Hepatocyte (in vitro differentiated cells): Measurements from ENCODE around the gene ITGA8.

ENCODE experiments used
- CTCF ChIP-seq: fragments of 200-600 bp; sonication (generic); IDR thresholded peaks from 2 replicates; pipeline ENCODE4 v1.5.1; 2016; ENCODE audit warnings: antibody characterized with exemption, mild to moderate bottlenecking; ENCODE audit not compliant: poor library complexity
- EZH2 ChIP-seq: fragments of 200-600 bp; sonication (generic); IDR thresholded peaks from 2 replicates; pipeline ENCODE4 v1.6.1; 2016; ENCODE audit warnings: antibody characterized with exemption, mild to moderate bottlenecking, borderline replicate concordance

DNA sequence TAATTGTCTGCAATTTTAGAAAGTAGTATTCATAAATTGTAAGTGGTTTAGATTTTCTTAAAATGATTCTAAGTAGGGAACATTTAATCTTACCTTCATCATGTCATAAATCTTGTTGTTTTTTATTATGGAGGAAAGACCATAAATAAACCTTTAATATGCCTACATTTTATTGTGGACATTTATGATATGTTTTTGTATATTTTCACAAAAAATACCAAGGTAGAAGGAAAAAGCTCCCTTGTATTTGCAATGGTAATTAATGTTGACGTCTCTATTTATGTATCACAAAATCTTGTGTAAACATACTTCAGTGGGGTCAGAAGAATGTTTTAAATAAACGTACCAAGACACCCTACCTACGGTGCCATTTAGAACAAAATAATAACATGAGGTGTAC, 193.0 kb downstream of the ITGA8 start:
- TF ChIP-seq CTCF: no peak
- no peak for TF ChIP-seq EZH2
